Right renal pelvis (tissue), 4 donors: ENCODE measurements around the gene ENPP1. TPM values are rescaled to one million over a fixed set of nuclear protein-coding genes. Genes with fewer than 3 reads are reported as not detected.
"Not testable (repeated sequence)": the region's sequence is repeated elsewhere in the genome, so short reads cannot be mapped to it uniquely, and the experiment has no call there.

Source experiments
- DNase-seq, 4 donors: peaks; one replicate each; pipeline ENCODE4 v3.0.0-alpha.2; 2013; ENCODE audit warnings: low read depth in 4 of 4, low spot score in 3 of 4, missing footprints in 1 of 4
- polyA plus RNA-seq, 4 donors: library from polyadenylated mRNA; unstranded; fragments of 120-200 nt; gene quantifications; one replicate each; pipeline ENCODE4 v1.2.1, GENCODE V29; 2013; ENCODE audit not compliant: insufficient read length in 4 of 4

The ENPP1 gene
- polyA plus RNA-seq, 4 donors, result 17.3 to 21.9 (median 21.1) TPM

DNA sequence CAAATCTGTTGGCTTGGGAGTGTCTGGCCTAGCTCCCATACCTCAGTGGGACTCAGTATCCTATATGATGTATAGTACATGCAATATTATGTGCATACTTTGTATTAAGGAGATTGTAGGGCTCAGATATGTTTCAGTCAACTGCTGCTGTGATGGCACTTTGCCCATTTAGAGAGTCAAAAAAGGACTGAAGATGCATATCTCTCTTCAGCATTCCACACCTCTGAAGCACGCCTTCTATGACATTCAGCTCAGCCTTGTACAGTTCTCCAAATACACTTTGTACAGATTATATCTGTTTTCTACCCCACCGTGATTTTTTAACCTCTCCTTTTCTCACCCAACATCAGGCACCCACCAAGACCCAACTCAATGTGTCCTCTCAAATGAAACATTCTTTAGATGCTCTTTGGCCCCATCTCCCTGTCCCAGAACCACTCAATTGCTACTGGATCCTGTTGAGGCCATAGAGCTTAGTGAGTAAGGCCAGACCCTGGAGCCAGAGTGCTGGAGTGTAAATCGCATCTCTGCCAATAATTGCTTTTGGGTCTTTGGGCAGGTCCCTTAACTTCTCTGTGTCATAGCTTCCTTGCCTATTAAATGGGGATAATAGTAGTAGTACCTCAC is 15.6 kb downstream of the ENPP1 start:
- no peak for DNase-seq

DNA sequence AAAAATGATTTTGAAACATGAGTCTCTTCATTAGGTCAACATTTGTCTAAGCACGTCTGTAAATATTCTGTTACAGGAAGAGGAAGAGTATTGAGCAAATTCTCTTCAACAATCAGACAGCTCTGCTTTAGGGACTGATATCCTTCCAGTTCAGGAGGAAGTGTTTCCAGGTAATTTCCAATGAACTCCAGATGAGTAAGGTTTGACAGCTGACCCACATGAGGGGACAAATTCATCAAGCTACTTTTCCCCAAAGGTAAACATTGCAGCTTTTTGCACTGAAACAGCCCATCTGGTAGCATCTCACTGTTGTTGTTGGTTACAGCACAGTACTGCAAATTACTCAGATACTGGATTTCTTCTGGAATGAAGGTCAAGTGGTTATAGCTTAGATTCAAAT is 18.1 kb downstream of the ENPP1 start:
- DNase-seq, result no peak

DNA sequence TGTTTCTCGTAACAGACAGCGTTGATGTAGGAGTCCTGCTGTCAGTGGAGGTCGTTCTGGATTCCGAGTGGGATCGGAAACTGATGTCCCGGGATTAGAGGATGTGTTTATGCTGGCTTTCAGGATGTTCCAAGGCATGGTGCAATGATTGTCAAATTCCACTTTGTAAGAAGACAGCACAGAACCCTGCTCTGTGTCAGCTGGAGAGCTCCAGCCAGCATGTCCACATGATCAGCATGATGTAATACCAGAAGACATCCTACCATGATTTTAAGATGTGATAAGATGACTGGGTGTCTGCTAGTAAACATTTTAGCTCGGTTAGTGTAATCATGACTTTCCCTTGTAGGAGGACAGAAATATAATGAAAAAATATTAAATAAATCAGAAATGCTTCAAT is 20.3 kb downstream of the ENPP1 start:
- DNase-seq, result no peak

DNA sequence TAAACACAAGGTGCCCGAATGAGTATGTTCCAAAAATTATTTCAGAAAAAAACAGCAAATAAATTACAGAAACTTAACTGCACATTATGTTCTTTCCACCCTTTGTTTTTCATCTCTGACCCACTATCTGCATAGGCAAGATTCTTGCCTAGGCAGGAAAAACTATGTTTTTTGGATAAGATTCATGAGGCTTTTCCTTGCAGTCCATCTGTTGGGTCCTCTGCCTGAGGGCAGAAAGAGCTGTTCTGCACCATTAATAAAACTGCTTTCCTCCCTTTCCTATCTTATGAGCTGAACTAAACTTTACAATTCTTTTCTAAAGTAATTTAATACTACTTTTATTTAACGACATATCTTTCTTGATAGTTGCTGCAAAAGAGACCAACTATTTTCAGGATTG is 21.1 kb downstream of the ENPP1 start:
- no peak for DNase-seq

DNA sequence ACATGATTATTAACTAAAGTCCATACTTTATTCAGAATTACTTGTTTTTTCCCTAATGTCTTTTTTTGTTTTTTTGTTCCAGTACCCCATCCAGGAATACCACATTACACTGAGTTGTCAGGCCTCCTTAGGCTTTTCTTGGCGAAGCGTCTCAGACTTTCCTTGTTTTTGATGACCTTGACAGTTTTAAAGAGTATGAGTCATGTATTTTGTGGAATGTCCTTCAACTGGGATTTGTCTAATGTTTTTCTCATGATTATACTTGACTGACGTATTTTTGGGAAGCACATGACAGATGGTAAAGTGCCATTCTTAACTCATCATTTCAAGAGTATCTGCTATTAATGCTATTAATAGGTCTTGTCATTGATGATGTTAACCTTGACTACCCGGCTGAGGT is 23.6 kb downstream of the ENPP1 start:
- DNase-seq, result no peak

DNA sequence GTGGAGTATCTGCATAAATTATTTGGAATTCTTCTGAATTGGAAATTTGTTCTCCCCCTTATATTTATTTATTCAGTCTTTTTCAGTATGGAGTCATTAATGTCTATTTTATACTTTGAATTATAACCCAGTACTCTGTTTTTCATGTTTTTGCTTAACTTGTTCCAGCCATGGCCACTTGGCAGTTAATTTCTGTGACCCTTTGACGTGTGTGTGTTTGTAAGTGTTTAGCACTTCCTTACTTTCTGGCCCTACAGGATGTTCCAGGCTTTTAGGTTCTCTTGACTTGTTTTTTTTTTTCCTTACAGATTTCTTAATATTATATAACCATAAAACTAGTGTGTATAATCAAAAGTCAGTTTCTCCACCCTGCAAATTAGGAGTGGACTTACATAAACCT is 24.1 kb downstream of the ENPP1 start:
- DNase-seq, result no peak

DNA sequence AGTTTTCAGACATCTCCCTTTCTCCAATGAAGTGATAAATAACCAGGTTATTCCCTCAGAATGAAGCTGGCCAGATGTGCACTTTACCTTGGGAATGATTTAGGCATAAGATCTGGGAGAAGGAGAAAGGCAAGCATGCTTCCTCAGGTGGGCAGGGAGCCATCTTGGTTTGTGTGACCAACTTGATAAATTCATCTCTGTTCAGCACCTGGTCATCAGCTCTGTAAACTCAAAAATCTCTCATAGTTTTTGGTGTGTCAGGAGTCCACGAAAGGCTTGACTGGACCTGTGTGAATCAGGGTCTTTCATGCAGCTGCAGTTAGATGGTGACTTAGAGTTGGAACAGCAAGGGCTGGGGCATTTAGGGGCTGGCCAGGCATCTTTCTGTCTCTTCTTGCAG is 24.5 kb downstream of the ENPP1 start:
- no peak for DNase-seq

DNA sequence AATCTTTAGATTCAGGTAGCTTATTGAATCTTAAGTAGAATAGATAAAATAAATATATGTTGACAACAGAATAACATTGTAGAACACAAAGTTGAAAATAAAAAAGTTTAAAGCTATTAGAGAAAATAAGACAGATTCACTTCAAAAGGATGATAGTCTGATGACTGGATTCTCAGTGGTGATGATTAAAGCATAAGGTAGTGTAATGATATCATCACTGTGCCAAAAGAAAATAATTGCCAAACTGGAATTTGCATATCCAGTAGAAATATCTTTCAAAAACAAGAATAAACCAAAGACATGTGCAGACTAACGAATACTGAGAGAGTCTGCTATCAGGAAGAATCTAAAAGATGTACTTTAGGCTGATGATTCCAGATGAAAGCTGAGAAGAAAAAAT is 30.2 kb downstream of the ENPP1 start:
- DNase-seq, result no peak

DNA sequence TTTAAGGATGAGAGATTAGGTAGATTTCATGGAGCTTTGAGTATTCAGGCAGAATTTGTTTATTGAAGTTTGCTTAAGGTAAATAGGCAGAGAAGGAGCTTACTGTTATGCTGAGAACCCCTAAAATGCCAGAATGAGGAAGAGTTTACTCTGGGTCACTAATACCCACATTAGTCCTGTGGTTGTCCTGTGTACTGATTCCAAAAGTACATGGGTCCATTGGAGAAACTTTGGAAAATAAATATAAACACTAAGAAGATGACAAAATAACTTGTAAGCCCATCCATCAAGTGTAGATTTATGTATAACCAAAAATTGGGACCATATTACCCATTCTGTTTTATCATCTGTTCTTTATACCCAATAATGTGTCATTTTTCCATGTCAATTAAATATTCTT is 31.6 kb downstream of the ENPP1 start:
- DNase-seq, result no peak

DNA sequence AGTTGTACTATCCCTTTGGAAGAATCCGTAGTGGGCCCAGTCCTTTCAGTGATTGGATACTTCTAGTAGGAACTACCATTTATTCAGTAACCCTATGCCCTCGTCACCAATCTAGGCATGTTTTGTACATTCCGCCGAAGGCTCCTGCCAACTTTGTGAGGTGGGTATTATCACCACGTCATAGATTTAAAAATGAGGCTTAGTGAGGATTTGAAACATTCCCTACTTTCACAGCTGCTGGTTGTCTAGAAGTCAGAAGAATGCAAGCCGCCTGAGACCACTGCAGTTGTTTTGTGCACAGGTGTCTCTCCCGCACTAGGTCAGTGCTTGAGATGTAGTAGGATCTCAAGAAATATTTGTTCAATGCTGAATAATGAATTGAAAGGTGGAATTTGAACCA is 32.6 kb downstream of the ENPP1 start:
- DNase-seq, result no peak

DNA sequence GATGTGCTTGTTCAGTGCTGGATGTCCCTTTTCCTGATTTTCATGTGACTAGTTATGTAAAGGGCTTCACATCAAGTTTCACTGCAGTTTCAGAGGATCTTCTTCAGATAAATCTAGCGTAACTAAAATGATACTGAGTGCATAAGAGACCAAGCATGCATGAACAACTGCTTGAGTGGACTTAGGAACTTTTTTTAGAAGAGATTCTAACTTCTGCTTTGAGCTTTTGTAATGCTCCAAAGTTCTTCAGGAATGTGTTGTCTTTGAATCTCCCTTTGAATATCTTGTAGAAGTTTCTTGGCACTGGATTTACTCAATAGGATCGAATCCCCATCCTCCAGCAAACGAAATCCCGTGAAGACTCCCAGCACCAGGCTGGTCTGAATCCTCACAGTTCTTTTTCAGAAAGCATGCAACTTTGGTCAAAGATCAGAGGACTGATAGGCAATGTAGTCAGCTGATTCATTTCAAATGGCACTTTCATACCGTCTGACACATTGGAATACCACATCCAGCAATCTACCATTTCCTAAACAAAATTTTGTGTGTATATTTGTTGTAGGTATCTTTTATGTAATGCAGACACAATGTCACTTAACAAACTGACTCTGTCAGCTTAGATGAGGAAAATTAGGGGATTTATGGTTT is 33.2 kb downstream of the ENPP1 start:
- DNase-seq, result no peak

DNA sequence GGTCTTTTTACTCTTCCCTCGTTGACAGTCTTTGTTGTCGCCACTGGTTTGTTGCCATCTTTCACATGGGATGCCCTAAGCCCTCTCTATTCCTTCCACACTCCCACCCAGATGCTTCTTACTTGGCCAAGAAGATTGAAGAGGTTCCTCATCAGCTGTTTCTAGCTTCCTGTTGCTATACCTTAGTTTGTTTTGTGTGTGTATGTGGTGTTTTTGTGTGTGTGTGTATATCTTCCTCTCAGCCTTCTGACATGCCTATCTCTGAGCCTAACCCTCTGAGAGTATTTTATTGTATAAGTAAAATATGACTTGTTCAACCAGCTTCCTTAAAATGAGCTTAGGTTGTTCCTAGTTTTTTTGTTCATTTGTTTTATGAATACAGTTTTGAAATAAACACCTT is 35.9 kb downstream of the ENPP1 start:
- DNase-seq, result no peak

DNA sequence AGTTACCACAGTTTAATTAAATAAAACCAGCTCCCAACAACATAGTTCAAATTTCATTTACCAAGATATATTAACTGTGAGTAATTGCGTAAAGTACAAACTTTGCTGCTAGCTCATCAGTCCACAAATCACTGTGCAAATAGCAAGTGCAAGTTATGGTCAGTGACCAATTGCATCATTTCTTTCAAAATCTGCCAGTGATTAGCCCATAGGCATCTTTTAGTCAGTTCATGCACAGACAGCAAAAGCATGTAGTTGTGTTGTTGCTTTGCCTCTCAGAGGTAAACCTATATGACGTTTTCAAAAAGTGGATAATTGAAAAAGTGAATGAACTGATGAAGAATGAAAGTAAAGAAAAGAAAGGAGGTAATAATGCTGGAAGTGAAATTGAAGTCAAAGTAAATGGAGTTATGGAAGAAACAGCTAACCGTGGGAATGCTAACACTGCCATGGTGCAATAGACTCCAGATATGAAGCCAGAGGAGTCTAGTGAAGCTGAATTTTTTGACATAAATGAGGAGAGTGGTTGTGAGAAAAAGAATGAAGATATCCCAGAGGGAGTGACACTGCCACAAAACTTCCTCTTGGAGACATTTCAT is 36.5 kb downstream of the ENPP1 start:
- DNase-seq, result no peak

DNA sequence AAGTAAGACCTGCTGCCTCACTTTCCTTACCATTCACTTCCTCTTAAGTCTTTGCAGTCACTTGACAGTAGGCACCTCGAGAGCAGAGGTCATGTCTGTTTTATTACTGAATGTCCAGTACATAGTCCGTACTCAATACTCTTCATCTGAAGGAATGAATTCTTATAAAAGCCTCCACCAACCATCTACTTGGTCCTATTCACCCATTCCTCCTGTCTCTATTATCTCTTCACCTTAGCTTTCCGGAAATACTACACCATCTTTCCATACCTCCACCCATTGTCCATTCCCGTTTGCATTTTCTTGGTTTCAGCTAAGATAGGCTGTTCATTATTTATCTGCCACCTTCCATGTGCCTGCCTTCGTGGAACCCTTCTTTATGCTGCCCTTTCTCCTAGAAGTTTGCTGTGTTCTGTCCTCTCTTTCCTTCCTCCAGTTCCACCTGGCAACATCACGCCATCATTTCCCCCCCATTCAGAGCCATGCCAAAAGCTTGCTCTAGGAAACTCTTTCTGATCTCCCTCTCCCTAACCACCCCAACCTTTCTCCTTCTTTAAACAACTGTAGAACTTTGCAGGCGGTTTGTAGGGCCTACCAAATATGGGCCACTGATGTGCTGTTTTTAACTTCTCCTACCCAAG is 38.3 kb downstream of the ENPP1 start:
- DNase-seq, result no peak

DNA sequence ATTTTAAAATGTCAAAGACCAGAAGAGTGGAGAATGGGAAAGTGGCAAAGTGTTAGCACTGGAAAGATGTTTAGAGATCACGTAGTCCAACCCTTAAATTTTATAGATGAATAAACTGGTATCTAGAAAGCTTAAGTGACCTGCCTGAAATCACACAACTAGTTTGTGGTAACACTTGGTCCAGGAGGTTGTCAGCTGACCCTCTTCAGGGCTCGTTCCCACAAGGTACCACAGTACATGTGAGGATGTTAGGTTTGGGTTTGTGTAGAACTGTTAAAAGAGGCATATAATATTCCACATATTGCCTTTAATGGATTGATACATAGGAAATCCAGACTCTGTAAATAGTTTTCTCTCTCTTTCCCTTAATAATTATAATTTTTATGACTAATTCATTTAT is 39.1 kb downstream of the ENPP1 start:
- no peak for DNase-seq

DNA sequence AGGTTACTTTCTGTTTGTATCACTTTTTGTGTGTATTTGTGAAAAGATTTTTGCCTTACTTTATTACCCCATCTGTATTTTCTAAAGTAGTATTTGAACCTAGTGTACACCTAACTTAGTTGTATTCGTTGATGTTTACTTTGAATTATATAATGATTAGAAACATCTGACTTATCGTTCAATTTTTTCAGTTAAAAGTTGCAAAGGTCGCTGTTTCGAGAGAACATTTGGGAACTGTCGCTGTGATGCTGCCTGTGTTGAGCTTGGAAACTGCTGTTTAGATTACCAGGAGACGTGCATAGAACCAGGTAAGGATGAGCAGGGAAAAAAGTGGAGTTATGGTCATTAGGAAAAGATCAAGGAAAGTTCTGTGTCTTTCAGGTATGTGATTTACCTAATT is 42.0 kb downstream of the ENPP1 start:
- no peak for DNase-seq

DNA sequence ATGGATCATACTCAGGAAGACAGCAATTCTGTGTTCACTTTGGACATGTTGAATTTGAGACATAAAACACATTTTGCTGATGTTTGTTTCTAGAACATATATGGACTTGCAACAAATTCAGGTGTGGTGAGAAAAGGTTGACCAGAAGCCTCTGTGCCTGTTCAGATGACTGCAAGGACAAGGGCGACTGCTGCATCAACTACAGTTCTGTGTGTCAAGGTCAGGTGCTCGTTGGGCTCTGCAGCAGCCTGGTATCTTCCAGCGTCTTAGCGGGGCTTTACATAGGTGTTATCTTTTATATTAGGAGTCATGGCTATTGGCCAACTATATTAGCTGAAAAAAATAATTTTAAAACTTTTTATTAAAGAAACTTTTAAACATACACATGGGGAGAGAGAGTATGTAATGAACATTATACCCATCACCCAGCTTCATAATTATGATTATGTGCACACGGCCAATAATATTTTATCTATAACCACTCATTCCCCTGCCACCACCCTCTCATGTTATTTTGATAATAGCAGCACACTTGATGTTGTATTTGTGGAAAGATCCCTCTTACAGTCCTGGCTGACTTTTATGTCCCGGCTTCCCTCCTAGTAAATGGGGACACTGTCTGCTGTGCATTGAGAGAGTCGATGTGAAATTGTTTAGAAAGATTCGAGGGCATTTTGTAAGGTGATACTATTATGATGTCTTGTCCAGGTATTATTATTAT is 43.4 kb downstream of the ENPP1 start:
- DNase-seq, result no peak

DNA sequence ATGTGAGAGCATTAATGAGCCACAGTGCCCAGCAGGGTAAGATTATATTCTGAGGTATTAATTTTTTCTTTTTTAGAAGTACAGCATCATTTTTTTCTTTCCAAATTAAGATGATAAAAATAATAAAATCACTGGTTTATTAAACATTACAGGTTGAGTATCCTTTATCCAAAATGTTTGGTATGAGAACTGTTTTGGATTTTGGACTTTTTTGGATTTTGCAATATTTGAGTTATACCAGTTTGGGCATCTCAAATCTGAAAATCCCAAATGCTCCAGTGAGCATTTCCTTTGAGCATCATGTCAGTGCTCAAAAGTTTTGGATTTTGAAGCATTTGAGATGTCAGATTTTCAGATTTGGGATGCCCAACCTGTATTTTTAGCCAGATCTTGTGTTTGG is 44.4 kb downstream of the ENPP1 start:
- DNase-seq, result no peak

DNA sequence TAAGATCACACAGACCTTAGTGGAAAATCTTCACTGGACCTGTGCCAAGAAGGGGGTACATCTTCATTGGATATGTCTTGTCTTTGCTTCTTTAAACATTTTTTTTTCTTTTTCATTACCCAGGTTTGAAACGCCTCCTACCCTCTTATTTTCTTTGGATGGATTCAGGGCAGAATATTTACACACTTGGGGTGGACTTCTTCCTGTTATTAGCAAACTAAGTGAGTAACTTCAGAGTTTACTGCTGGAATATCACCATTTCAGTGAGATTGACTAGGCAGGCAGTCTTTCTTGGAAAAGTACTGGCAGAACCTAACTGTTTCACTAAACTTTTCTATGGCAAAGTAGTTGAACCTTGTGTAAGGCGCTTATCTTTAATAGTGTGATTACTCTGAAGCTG is 47.0 kb downstream of the ENPP1 start:
- no peak for DNase-seq

DNA sequence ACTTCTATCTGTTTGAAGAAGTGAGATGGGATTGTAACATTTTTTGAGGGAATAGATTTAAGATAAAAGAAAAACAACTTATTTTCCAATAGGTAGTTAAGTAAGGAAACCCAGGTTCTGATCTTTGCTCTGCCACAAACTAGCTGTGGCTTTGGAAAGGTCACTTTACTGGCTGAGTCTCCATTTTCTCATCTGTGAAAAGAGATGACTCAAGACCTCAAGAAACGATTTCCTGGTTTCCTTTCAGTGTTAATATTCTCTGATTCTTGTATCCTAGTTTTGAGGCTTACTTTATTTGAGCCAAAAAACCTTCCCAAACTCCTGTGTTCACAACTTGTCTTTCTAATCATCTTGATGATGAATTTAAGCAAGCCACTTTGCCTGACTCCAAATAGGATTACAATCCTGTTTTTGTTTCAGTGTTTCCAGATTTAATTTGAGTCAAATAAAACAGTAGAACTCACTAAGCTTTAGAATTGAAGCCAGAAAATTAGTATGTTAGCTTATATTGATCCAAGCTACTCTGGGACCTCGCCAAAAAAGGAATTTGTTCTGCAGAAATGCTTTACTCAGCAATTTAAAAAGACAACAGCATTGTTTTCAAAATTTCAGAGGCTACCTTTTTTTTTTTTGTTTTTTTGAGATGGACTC is 51.1 kb downstream of the ENPP1 start:
- no peak for DNase-seq

DNA sequence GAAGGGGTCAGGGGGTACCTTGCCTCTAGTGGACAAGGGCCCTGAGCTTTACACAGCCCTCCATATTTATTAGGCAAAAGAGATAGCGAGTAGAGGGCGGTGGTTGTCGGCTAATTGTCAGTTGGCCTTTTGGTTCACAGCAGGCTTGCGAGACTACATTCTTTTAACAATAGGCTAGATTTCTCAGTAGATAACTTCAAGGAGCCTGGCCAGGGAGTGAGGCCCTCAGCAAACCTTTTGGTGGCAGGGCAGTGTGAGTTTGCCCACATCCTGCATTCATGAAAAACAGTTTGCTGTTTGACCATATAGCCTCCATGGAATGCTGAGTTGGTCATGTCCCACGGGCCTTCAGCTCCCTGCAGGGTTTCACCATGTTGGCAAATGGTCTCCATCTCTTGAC is 51.8 kb downstream of the ENPP1 start:
- DNase-seq, result not testable (repeated sequence)
